ENCODE measurements around the gene ZDHHC14.

DNA sequence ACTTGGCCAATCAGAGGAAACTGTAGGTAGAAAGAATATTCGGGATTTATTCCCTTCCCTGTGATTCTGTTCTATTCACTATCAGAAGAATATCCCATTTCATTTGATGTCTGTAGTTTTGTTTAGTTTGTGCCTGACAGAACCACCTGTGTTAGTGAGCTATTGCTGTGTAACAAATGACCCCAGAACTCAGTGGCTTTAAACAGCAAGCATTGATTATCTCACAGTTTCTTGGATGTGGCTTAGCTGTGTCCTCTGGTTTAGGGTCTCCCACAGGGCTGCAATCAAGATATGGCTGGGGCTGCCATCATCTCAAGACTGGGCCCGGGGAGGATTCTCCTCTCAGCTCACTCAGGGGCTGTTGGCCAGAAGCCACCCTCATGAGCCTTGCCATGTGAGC, 143.7 kb downstream of the ZDHHC14 start:
- TF ChIP-seq CHD2 (IDR thresholded peaks at IDR 0.05; ENCODE audit: low read length, partially characterized antibody) (no peak), CTCF (IDR thresholded peaks at IDR 0.05) (no peak), CHD4 (IDR thresholded peaks at IDR 0.05; ENCODE audit: borderline replicate concordance) (no peak), JUNB (IDR thresholded peaks at IDR 0.05) (no peak)

All from A549 (cell line).